Measurements from ENCODE around the gene CHRDL1. TPM values are rescaled to one million over a fixed set of nuclear protein-coding genes. Genes with fewer than 3 reads are reported as not detected.

CHRDL1 gene, protein sequence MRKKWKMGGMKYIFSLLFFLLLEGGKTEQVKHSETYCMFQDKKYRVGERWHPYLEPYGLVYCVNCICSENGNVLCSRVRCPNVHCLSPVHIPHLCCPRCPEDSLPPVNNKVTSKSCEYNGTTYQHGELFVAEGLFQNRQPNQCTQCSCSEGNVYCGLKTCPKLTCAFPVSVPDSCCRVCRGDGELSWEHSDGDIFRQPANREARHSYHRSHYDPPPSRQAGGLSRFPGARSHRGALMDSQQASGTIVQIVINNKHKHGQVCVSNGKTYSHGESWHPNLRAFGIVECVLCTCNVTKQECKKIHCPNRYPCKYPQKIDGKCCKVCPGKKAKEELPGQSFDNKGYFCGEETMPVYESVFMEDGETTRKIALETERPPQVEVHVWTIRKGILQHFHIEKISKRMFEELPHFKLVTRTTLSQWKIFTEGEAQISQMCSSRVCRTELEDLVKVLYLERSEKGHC
- total RNA-seq, result 0.17 and 3.8 TPM in 2 replicates

GRCh38 chrX:110795645-110796406, at the start of gene CHRDL1:
CHRDL1 (minus strand) TSS chrX:110795817; CDS start chrX:110792181, 3,636 bp downstream.

Data from bronchial smooth muscle cell (primary cell).